Neural progenitor cell (in vitro differentiated cells): Measurements from ENCODE around the gene ALDH1L2. TPM values are rescaled to one million over a fixed set of nuclear protein-coding genes. Genes with fewer than 3 reads are reported as not detected.

ENCODE experiments used
- DNase-seq: peaks from one replicate; pipeline ENCODE4 v3.0.0-alpha.2; 2016; ENCODE audit warnings: low spot score
- H2AFZ ChIP-seq: fragments of 200-600 bp; sonication (generic); replicated peaks from 2 replicates; pipeline ENCODE4 v1.6.1; 2016; ENCODE audit warnings: antibody characterized with exemption
- H3F3A ChIP-seq: fragments of 200-600 bp; sonication (generic); 2 replicates; pipeline ENCODE4 v1.6.1; 2016; ENCODE audit warnings: antibody characterized with exemption, low read depth
- H3K27ac ChIP-seq: fragments of 200-600 bp; sonication (generic); 2 replicates; pipeline ENCODE4 v1.5.1; 2016; ENCODE audit warnings: mild to moderate bottlenecking
- H3K27me3 ChIP-seq: fragments of 200-600 bp; sonication (generic); 2 replicates; pipeline ENCODE4 v1.6.1; 2016; ENCODE audit warnings: mild to moderate bottlenecking, moderate library complexity
- H3K36me3 ChIP-seq: fragments of 200-600 bp; sonication (generic); 2 replicates; pipeline ENCODE4 v1.5.1; 2016
- H3K4me1 ChIP-seq: fragments of 200-600 bp; sonication (generic); 2 replicates; pipeline ENCODE4 v1.6.1; 2016; ENCODE audit warnings: mixed run types
- H3K4me2 ChIP-seq: fragments of 200-600 bp; sonication (generic); 2 replicates; pipeline ENCODE4 v1.6.1; 2016
- H3K4me3 ChIP-seq: fragments of 200-600 bp; sonication (generic); 2 replicates; pipeline ENCODE4 v1.5.1; 2016
- H3K79me2 ChIP-seq: fragments of 200-600 bp; sonication (generic); 2 replicates; pipeline ENCODE4 v1.6.1; 2016; ENCODE audit warnings: low read depth
- H3K9ac ChIP-seq: fragments of 200-600 bp; sonication (generic); 2 replicates; pipeline ENCODE4 v1.6.1; 2016
- H3K9me3 ChIP-seq: fragments of 200-600 bp; sonication (generic); 2 replicates; pipeline ENCODE4 v1.5.1; 2016; ENCODE audit warnings: low read depth
- H4K20me1 ChIP-seq: fragments of 200-600 bp; sonication (generic); 2 replicates; pipeline ENCODE4 v1.6.1; 2016; ENCODE audit warnings: low read depth
- H3K27ac Mint-ChIP-seq: 3 replicates; pipeline ENCODE4 v1.8.0; 2021; ENCODE audit warnings: mixed read lengths
- H3K27me3 Mint-ChIP-seq: 2 replicates; pipeline ENCODE4 v1.8.0; 2022; ENCODE audit warnings: low read depth, mild to moderate bottlenecking, inconsistent platforms, moderate library complexity, mixed read lengths; ENCODE audit not compliant: insufficient read depth
- H3K36me3 Mint-ChIP-seq: 3 replicates; pipeline ENCODE4 v1.8.0; 2021; ENCODE audit warnings: mixed read lengths
- H3K4me1 Mint-ChIP-seq: 3 replicates; pipeline ENCODE4 v1.8.0; 2021; ENCODE audit warnings: mixed read lengths
- H3K4me3 Mint-ChIP-seq: 3 replicates; pipeline ENCODE4 v1.8.0; 2021; ENCODE audit warnings: mild to moderate bottlenecking, moderate library complexity, mixed read lengths
- H3K9me3 Mint-ChIP-seq: 3 replicates; pipeline ENCODE4 v1.8.0; 2020; ENCODE audit warnings: mixed read lengths
- CTCF ChIP-seq: fragments of 200-600 bp; sonication (generic); IDR thresholded peaks from 2 replicates; pipeline ENCODE4 v1.5.1; 2017; ENCODE audit warnings: antibody characterized with exemption, mild to moderate bottlenecking
- EZH2 ChIP-seq: fragments of 200-600 bp; sonication (generic); IDR thresholded peaks from 2 replicates; pipeline ENCODE4 v1.6.1; 2017; ENCODE audit warnings: antibody characterized with exemption, mild to moderate bottlenecking, moderate library complexity
- EZH2phosphoT487 ChIP-seq: fragments of 200-600 bp; sonication (generic); IDR thresholded peaks from 2 replicates; pipeline ENCODE4 v1.6.1; 2017; ENCODE audit warnings: antibody characterized with exemption
- total RNA-seq: library from RNA; depleted of rRNA; stranded (reverse); fragments of >200 nt; gene quantifications from 2 replicates; pipeline ENCODE4 v1.2.3, GENCODE V29; 2015; ENCODE audit warnings: low replicate concordance

The ALDH1L2 gene
- total RNA-seq, 1 donor from 2014 or later, result 0.13 TPM

DNA sequence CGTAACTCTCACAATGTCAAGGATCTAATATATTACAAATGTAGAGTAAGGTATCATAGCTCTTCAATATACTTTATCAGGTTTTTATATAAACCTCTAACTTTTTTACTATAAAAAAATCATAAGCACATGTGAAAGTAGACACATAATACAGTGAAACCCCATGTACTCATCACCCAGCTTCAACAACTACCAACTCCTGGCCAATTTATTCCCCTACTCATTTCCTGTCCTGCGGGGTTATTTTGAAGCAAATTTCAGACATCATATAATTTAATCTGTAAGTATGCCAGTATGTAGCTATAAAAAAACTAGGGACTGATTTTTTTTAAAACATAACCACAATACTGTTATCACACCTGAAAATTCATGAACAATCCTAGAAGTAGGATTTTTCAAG lies 50.4 kb downstream of the ALDH1L2 start:
- Histone ChIP-seq H4K20me1 (no peaks in the 10 kb centered on the region), H3K79me2 (no peaks in the 10 kb centered on the region), H3K4me3 (no peak overlapping the region), H3K27me3 (no peaks in the 10 kb centered on the region), H3K27ac (no peak overlapping the region), H3F3A (no peaks in the 10 kb centered on the region), H3K36me3 (no peaks in the 10 kb centered on the region), H3K9ac (no peak overlapping the region), H2AFZ (no peak overlapping the region), H3K4me2 (no peak overlapping the region), H3K9me3 (no peaks in the 10 kb centered on the region), H3K4me1 (no peaks in the 10 kb centered on the region)
- Mint-ChIP-seq H3K27ac (no peak overlapping the region), H3K4me3 (no peak overlapping the region), H3K36me3 (no peaks in the 10 kb centered on the region), H3K9me3 (no peaks in the 10 kb centered on the region), H3K4me1 (no peaks in the 10 kb centered on the region), H3K27me3 (no peaks in the 10 kb centered on the region)
- no peak for DNase-seq
- no peak for TF ChIP-seq CTCF
- no peak for TF ChIP-seq EZH2
- TF ChIP-seq EZH2phosphoT487, result no peak

DNA sequence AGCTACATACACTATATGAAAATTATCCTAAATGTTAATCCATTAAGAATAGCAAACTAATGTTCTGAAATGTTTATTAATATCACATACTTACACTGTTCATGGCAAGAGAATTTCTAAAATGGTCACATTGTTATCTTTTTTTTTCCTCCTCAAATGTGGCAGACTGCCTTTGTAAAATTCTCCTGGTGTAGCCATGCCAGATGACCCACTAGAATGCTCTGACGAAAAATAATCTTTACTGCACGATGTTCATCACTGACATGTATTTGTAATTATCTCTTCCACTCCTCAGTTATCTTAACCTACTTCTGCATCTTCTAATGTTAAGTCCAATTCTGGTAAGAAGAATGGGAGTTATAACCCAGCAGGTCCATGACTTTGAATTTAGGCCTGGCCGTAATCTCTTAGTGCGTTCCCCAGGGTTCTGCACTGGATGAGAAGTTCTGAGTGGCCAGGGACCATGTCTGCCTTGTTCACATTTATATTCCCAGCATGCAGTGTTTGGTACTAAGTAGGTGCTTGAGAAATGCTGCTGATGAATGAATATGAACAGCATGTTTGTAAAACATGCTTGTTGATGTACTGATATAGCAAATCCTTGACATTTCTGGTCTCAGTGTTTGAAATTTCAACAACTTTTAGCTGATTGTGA lies 51.4 kb downstream of the ALDH1L2 start:
- no peaks in the 10 kb centered on the region for H3K36me3 Mint-ChIP-seq
- no peaks in the 10 kb centered on the region for H3F3A ChIP-seq
- no peaks in the 10 kb centered on the region for H3K4me1 ChIP-seq
- no peaks in the 10 kb centered on the region for H4K20me1 ChIP-seq
- H3K27ac ChIP-seq, result no peak overlapping the region
- no peak overlapping the region for H3K27ac Mint-ChIP-seq
- no peaks in the 10 kb centered on the region for H3K27me3 ChIP-seq
- H3K4me2 ChIP-seq, result no peak overlapping the region
- no peaks in the 10 kb centered on the region for H3K27me3 Mint-ChIP-seq
- H2AFZ ChIP-seq, result no peak overlapping the region
- H3K9me3 ChIP-seq, result no peaks in the 10 kb centered on the region
- H3K9me3 Mint-ChIP-seq, result no peaks in the 10 kb centered on the region
- H3K79me2 ChIP-seq, result no peaks in the 10 kb centered on the region
- H3K4me3 Mint-ChIP-seq, result no peak overlapping the region
- TF ChIP-seq EZH2, result no peak
- no peak for TF ChIP-seq CTCF
- no peak for TF ChIP-seq EZH2phosphoT487
- no peaks in the 10 kb centered on the region for H3K36me3 ChIP-seq
- H3K4me3 ChIP-seq, result no peak overlapping the region
- DNase-seq, result no peak
- no peak overlapping the region for H3K9ac ChIP-seq
- H3K4me1 Mint-ChIP-seq, result no peaks in the 10 kb centered on the region

DNA sequence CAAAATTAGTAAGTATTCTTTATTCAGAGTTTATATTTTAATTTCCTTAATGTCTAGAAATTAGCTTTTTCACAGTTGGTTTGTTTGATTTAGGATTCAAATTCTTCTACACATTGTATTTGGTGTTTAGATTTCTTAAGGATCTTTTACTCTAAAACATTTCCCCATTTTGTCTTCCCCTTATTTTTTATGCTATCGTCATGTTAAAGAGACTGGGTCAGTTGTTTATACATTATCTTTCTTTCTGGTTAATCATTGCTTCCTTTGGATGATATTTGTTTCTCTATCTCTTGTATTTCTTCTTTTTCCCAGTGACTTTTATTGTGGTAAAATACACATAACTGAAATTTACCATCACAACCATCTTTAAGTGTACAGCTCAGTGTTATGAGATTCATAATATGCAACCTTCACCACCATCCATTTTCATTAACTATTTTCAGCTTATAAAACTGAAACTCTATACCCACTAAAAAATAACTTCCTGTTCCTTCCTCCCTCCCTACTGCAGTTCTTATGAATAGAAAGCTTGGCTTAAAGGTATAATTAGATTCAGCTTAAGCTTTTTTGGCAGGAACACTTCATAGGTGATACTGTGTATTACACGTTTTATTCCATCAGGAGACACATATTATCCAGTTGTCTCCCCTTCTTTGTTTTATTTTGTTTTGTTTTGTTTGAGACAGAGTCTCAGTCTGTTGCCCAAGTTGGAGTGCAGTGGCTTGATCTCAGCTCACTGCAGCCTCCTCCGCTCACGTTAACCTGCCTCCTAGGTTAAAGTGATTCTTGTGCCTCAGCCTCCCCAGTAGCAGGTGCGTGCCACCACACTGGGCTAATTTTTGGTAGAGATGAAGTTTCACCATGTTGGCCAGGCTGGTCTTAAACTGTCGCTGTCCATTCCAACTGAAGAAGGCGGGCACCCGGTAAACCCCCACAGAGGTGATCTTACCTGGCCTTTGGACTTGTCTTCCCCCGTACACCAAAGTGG lies 53.1 kb downstream of the ALDH1L2 start:
- Mint-ChIP-seq H3K4me1 (no peaks in the 10 kb centered on the region), H3K27ac (no peak overlapping the region), H3K4me3 (no peak overlapping the region), H3K9me3 (no peaks in the 10 kb centered on the region), H3K27me3 (no peaks in the 10 kb centered on the region), H3K36me3 (no peaks in the 10 kb centered on the region)
- TF ChIP-seq EZH2 (no peak), EZH2phosphoT487 (no peak), CTCF (no peak)
- Histone ChIP-seq H3K27ac (no peak overlapping the region), H3K4me2 (no peak overlapping the region), H3F3A (no peaks in the 10 kb centered on the region), H3K4me1 (no peaks in the 10 kb centered on the region), H3K9me3 (no peaks in the 10 kb centered on the region), H3K79me2 (no peaks in the 10 kb centered on the region), H3K27me3 (no peaks in the 10 kb centered on the region), H3K9ac (no peak overlapping the region), H3K4me3 (no peak overlapping the region), H4K20me1 (no peaks in the 10 kb centered on the region), H2AFZ (no peak overlapping the region), H3K36me3 (no peaks in the 10 kb centered on the region)
- DNase-seq, result no peak
